ENCODE data around the gene ACOT13.
A peak's percentile ranks its signal among the peaks of the same experiment; 100 is the strongest.
"Not testable (repeated sequence)": the region's sequence is repeated elsewhere in the genome, so short reads cannot be mapped to it uniquely, and the experiment has no call there.

ACOT13 gene

DNA sequence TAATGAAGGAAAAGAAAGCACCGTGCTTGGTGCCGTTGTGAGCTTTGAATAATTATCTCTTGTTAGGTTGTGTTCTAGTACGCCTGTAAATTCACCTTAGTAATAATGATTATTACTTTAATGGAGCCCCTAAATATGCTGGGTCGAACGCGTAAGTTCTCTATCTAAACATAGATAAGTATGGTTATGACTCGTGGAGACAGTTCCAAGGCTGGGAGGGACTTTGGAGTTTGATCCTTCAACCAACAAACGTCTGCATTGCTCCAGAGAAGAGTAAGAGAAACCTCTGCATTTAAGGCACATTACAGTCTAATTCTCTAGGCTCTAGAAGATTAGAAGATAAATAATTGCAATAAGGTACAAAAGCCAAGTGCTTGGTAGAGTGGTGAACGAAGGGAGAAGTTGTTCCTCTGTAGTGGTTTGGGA lies 514 bp downstream of the ACOT13 start:
- Histone ChIP-seq H3K4me1 (ENCODE audit: low read length) (peaks cover 11% of the 10 kb centered on the region; the same call in 1 of the 2 replicates), H4K20me1 (ENCODE audit: insufficient read depth, low read length) (no peaks in the 10 kb centered on the region), H3K9ac (ENCODE audit: low read length) (peak overlapping the region; percentile 99), H3K9me3 (ENCODE audit: insufficient read depth, low read length) (no peaks in the 10 kb centered on the region; the same call in 1 of the 2 replicates), H3K27me3 (ENCODE audit: low read depth, low read length) (no peaks in the 10 kb centered on the region), H3K4me2 (ENCODE audit: low read length) (peak overlapping the region; percentile 98), H3K27ac (ENCODE audit: low read length) (peak overlapping the region; percentile 75), H2AFZ (ENCODE audit: low read depth, low read length) (peak overlapping the region; percentile 97), H3K36me3 (replicated peaks; ENCODE audit: low read depth, low read length) (peaks cover 16% of the 10 kb centered on the region), H3K79me2 (ENCODE audit: low read length) (peaks cover 33% of the 10 kb centered on the region), H3K4me3 (ENCODE audit: low read length) (peak overlapping the region; percentile 100)
- TF ChIP-seq EZH2phosphoT487 (IDR thresholded peaks at IDR 0.05; ENCODE audit: low read depth), result no peak
- TF ChIP-seq, protein P1, sequence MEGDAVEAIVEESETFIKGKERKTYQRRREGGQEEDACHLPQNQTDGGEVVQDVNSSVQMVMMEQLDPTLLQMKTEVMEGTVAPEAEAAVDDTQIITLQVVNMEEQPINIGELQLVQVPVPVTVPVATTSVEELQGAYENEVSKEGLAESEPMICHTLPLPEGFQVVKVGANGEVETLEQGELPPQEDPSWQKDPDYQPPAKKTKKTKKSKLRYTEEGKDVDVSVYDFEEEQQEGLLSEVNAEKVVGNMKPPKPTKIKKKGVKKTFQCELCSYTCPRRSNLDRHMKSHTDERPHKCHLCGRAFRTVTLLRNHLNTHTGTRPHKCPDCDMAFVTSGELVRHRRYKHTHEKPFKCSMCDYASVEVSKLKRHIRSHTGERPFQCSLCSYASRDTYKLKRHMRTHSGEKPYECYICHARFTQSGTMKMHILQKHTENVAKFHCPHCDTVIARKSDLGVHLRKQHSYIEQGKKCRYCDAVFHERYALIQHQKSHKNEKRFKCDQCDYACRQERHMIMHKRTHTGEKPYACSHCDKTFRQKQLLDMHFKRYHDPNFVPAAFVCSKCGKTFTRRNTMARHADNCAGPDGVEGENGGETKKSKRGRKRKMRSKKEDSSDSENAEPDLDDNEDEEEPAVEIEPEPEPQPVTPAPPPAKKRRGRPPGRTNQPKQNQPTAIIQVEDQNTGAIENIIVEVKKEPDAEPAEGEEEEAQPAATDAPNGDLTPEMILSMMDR (IDR thresholded peaks at IDR 0.05; ENCODE audit: low read depth, low read length), result 0 out of 2 replicates have a peak, but pooled peaks have one; percentile 2

DNA sequence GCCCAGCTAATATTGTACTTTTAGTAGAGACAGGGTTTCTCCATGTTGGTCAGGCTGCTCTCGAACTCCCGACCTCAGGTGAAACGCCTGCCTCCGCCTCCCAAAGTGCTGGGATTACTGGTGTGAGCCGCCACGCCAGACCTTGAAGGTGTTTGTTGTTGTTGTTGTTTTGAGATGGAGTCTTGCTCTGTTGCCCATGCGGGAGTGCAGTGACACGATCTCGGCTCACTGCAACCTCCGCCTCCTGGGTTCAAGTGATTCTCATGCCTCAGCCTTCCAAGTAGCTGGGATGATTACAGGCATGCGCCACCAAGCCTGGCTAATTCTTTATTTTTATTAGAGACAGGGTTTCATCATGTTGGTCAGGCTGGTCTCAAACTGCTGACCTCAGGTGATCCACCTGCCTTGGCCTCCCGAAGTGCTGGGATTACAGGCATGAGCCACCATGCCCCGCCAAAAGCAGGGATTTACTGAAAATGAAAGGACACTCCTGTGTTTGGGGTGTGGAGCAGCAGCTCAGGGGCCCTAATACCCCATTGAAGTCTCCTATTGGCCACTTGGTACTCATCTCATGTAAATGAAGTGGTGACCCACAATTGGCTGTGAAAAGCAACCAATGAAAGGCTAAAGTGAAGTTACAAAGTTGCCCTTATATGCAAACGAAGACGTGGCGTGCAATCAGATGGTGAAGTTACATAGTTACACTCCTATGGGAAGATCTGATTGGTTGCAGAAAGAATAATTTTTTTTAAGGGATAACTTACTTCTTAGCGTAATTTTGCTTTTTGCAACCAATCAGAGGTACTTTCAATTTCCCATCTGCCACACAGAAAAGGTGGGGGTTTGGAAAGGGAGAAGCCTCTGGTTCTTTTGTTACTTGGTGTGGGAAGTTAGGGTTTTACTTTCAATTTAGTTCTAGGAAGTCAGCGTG lies 1.5 kb downstream of the ACOT13 start:
- H3K27me3 ChIP-seq (ENCODE audit: low read depth, low read length); H3K9me3 ChIP-seq (ENCODE audit: insufficient read depth, low read length); H3K9ac ChIP-seq (ENCODE audit: low read length); H3K4me2 ChIP-seq (ENCODE audit: low read length); H3K27ac ChIP-seq (ENCODE audit: low read length); H2AFZ ChIP-seq (ENCODE audit: low read depth, low read length); H3K4me3 ChIP-seq (ENCODE audit: low read length); H4K20me1 ChIP-seq (ENCODE audit: insufficient read depth, low read length): not testable (repeated sequence)
- Histone ChIP-seq H3K4me1 (ENCODE audit: low read length) (peaks cover 11% of the 10 kb centered on the region; the same call in 1 of the 2 replicates), H3K36me3 (replicated peaks; ENCODE audit: low read depth, low read length) (peaks cover 11% of the 10 kb centered on the region), H3K79me2 (ENCODE audit: low read length) (peaks cover 33% of the 10 kb centered on the region)

DNA sequence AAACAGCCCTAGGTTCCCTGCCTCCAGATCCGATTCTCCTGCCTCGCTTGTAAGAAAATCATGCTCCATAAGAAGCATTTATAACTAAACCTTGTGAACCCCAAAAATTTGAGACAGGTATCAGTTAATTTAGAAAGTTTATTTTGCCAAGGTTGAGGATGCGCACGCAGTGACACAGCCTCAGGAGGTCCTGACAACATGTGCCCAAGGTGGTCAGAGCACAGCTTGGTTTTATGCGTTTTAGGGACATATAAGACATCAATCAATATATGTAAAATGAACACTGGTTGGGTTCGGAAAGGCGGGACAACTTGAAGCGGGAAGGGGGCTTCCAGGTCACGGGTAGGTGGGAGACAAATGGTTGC lies 2.1 kb downstream of the ACOT13 start:
- peaks cover 11% of the 10 kb centered on the region; the same call in 1 of the 2 replicates for H3K4me1 ChIP-seq (ENCODE audit: low read length)
- H4K20me1 ChIP-seq (ENCODE audit: insufficient read depth, low read length), result no peaks in the 10 kb centered on the region
- no peak overlapping the region for H3K9ac ChIP-seq (ENCODE audit: low read length)
- no peak overlapping the region for H3K4me3 ChIP-seq (ENCODE audit: low read length)
- H3K9me3 ChIP-seq (ENCODE audit: insufficient read depth, low read length), result no peaks in the 10 kb centered on the region; the same call in 1 of the 2 replicates
- no peak for TF ChIP-seq EZH2phosphoT487 (IDR thresholded peaks at IDR 0.05; ENCODE audit: low read depth)
- TF ChIP-seq, protein P1 (IDR thresholded peaks at IDR 0.05; ENCODE audit: low read depth, low read length), result no peak
- peaks cover 10% of the 10 kb centered on the region for H3K36me3 ChIP-seq (replicated peaks; ENCODE audit: low read depth, low read length)
- no peak overlapping the region for H3K4me2 ChIP-seq (ENCODE audit: low read length)
- no peaks in the 10 kb centered on the region for H3K27me3 ChIP-seq (ENCODE audit: low read depth, low read length)
- no peak overlapping the region for H2AFZ ChIP-seq (ENCODE audit: low read depth, low read length)
- no peak overlapping the region for H3K27ac ChIP-seq (ENCODE audit: low read length)
- peaks cover 33% of the 10 kb centered on the region for H3K79me2 ChIP-seq (ENCODE audit: low read length)

DNA sequence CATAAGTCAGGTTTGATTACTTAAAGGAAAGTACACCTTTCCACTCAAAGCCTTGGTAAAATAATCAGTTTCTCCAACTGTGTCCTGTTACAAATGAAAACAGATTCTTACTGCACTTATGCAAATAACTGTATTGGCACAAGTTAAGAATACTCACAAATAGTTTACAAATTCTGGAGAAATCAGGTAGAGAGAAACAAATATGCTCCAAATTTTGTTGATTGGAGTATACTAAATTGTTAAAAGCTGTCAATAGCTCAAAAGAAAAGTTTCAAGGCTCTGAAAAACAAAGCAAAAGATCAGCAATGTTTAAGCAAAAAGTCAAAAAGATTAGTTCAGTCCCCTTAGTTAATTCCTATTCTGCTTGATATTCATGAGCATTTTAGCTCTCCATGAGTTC lies 3.6 kb downstream of the ACOT13 start:
- H2AFZ ChIP-seq (ENCODE audit: low read depth, low read length), result not testable (repeated sequence)

DNA sequence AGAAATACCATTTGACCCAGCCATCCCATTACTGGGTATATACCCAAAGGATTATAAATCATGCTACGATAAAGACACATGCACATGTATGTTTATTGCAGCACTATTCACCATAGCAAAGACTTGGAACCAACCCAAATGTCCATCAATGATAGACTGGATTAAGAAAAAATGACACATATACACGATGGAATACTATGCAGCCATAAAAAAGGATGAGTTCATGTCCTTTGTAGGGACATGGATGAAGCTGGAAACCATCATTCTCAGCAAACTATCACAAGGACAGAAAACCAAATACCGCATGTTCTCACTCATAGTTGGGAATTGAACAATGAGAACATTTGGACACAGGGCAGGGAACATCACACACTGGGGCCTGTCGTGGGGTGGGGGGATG lies 4.2 kb downstream of the ACOT13 start:
- not testable (repeated sequence) for H3K4me1 ChIP-seq (ENCODE audit: low read length); H3K27me3 ChIP-seq (ENCODE audit: low read depth, low read length); H3K27ac ChIP-seq (ENCODE audit: low read length); H4K20me1 ChIP-seq (ENCODE audit: insufficient read depth, low read length); H2AFZ ChIP-seq (ENCODE audit: low read depth, low read length); H3K4me2 ChIP-seq (ENCODE audit: low read length); H3K36me3 ChIP-seq (replicated peaks; ENCODE audit: low read depth, low read length); H3K9ac ChIP-seq (ENCODE audit: low read length); H3K4me3 ChIP-seq (ENCODE audit: low read length); H3K9me3 ChIP-seq (ENCODE audit: insufficient read depth, low read length)
- peaks cover 15% of the 10 kb centered on the region for H3K79me2 ChIP-seq (ENCODE audit: low read length)

More for the DNA sequence above, 3.6 kb downstream of the ACOT13 start:
- not testable (repeated sequence) for H3K4me2 ChIP-seq (ENCODE audit: low read length); H3K27ac ChIP-seq (ENCODE audit: low read length); H3K9ac ChIP-seq (ENCODE audit: low read length); H3K9me3 ChIP-seq (ENCODE audit: insufficient read depth, low read length); H3K27me3 ChIP-seq (ENCODE audit: low read depth, low read length); H4K20me1 ChIP-seq (ENCODE audit: insufficient read depth, low read length); H3K4me1 ChIP-seq (ENCODE audit: low read length); H3K4me3 ChIP-seq (ENCODE audit: low read length); H3K36me3 ChIP-seq (replicated peaks; ENCODE audit: low read depth, low read length)
- H3K79me2 ChIP-seq (ENCODE audit: low read length), result peaks cover 21% of the 10 kb centered on the region
